Testis (tissue), 3 donors: ENCODE measurements around the gene BBOX1. TPM values are rescaled to one million over a fixed set of nuclear protein-coding genes. Genes with fewer than 3 reads are reported as not detected.

ENCODE experiments used
- DNase-seq: peaks from one replicate; pipeline ENCODE4 v3.0.0-alpha.2; 2019
- H3K27ac ChIP-seq, 2 donors: fragments of 200-600 bp; sonication (generic); one replicate each; pipeline ENCODE4 v1.5.1; 2019
- H3K27me3 ChIP-seq: fragments of 200-600 bp; sonication (generic); one replicate; pipeline ENCODE4 v1.5.1; 2019
- H3K36me3 ChIP-seq: fragments of 200-600 bp; sonication (generic); one replicate; pipeline ENCODE4 v1.5.1; 2017; ENCODE audit warnings: low read depth; ENCODE audit errors: missing control alignments
- H3K4me1 ChIP-seq: fragments of 200-600 bp; sonication (generic); one replicate; pipeline ENCODE4 v1.5.1; 2019
- H3K4me3 ChIP-seq, 2 donors: fragments of 200-600 bp; sonication (generic); one replicate each; pipeline ENCODE4 v1.5.1; 2017 to 2019
- H3K9me3 ChIP-seq: fragments of 200-600 bp; sonication (generic); one replicate; pipeline ENCODE4 v1.5.1; 2017
- CTCF ChIP-seq, 3 experiments: fragments of 450-650 bp in 2 of 3; fragments of 200-600 bp in 1 of 3; sonication (generic) in 1 of 3; IDR thresholded peaks; one replicate each; pipeline ENCODE4 v1.5.1; 2016 to 2019; ENCODE audit warnings: antibody characterized with exemption in 3 of 3, mild to moderate bottlenecking in 2 of 3, moderate library complexity in 1 of 3
- POLR2A ChIP-seq: fragments of 450-650 bp; IDR thresholded peaks from one replicate; pipeline ENCODE4 v1.6.1; 2017; ENCODE audit warnings: antibody characterized with exemption, mild to moderate bottlenecking, moderate library complexity
- WGBS, 2 donors: methylation state at CpG; one replicate each; pipeline ENCODE4 v1.1.5; 2018; 5-methylcytosine and 5-hydroxymethylcytosine counted together
- intact Hi-C: fragments of 100-400 bp; cut with DNase I; formaldehyde crosslinking; loops from one replicate; pipeline ENCODE4 v1.15.1; 2023; ENCODE audit warnings: low total_unique reads
- polyA plus RNA-seq: library from polyadenylated mRNA; stranded (reverse); fragments of 350-450 nt; fragmentation: Illumina TruSeq; extraction: RNeasy Lipid Tissue Mini Kit (QIAGEN cat#74804); gene quantifications from one replicate; pipeline ENCODE4 v1.2.3, GENCODE V29; 2014; ENCODE audit warnings: low read depth, low replicate concordance; ENCODE audit not compliant: insufficient read depth
- total RNA-seq, 2 donors: library from RNA; depleted of rRNA; stranded (reverse); fragments of >200 nt; gene quantifications; one replicate each; pipeline ENCODE4 v1.2.3, GENCODE V29; 2016

Gene BBOX1
- total and polyA plus RNA-seq, 3 donors from 2014 or later = 0.24 to 1.2 TPM; not detected in 1

DNA sequence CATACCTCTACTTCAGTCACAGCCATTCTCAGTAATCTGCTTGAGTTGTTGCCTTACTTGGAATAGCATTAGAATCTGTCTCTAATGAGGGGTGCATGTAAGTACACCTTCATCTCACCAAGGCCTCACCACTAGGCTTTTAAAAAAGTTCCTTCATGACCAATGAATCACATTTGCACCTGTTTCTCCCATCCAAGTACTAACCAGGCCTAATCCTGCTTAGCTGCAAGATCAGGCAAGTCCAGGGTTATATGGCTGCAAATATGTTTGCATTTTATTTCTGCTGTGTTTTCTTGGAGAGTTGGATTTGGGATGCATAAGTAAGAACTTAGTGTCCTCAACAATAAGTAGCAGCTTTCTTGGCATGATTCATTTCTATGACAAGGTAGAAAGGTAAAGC, 66.9 kb downstream of the BBOX1 start:
- Histone ChIP-seq H3K36me3 (no peaks in the 10 kb centered on the region), H3K9me3 (no peaks in the 10 kb centered on the region), H3K4me3 (no peak overlapping the region), H3K27ac (no peak overlapping the region), H3K27me3 (no peaks in the 10 kb centered on the region), H3K4me1 (no peaks in the 10 kb centered on the region)
- DNase-seq = no peak
- intact Hi-C loops = no loop called here
- no peak for TF ChIP-seq CTCF (IDR thresholded peaks at IDR 0.05)
- TF ChIP-seq POLR2A = no peak

DNA sequence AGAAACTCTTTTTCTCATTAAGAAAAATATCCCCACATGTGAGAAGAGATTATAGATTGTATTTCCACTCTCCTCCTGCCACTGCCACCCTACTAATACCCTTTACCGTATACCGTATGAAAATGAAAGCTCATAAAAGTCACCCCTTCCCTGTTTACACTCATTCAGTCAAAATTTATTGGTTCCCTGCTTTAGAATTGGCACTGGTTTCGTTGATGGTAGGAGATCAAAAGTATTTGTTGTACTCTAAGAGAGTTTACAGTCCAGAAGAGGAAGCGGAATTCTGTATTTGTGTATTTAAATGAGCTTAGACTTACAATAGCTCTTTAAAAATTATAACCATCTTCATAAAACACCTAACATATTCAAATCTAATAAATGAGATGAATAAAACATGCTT, 68.2 kb downstream of the BBOX1 start:
- intact Hi-C loops = no loop called here
- Histone ChIP-seq H3K27me3 (no peaks in the 10 kb centered on the region), H3K27ac (no peak overlapping the region), H3K4me1 (no peaks in the 10 kb centered on the region), H3K4me3 (no peak overlapping the region), H3K36me3 (no peaks in the 10 kb centered on the region), H3K9me3 (no peaks in the 10 kb centered on the region)
- 84 to 87% methylated on average over 4 of the region's 4 CpGs for WGBS, 2 donors
- TF ChIP-seq POLR2A (no peak), CTCF (IDR thresholded peaks at IDR 0.05) (no peak)
- DNase-seq = no peak

DNA sequence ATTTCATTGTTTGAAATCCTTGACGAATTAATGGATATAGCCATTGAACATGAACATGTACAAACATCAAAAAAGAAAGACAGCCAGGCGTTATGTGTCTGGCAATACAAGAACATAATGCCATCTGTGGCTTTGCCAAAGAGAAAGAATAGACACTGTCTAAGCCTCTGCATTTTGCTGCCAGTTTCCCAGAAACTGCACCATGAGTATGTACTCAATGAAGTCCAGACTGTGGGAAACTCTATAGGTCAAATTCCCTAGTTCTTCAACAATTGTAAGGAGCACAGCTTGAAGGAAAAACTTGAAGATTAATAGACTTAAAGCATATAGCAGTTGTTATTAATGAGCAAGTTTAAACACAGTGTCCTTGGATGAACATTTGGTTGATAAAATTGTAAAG, 71.3 kb downstream of the BBOX1 start:
- no peak overlapping the region for H3K27ac ChIP-seq
- no peaks in the 10 kb centered on the region for H3K9me3 ChIP-seq
- no peaks in the 10 kb centered on the region for H3K4me1 ChIP-seq
- H3K27me3 ChIP-seq = no peaks in the 10 kb centered on the region
- no peaks in the 10 kb centered on the region for H3K36me3 ChIP-seq
- 90 to 92% methylated on average over 2 of the region's 2 CpGs for WGBS, 2 donors
- DNase-seq = no peak
- H3K4me3 ChIP-seq = no peak overlapping the region
- intact Hi-C loops = no loop called here
- TF ChIP-seq CTCF (IDR thresholded peaks at IDR 0.05) (no peak), POLR2A (no peak)

DNA sequence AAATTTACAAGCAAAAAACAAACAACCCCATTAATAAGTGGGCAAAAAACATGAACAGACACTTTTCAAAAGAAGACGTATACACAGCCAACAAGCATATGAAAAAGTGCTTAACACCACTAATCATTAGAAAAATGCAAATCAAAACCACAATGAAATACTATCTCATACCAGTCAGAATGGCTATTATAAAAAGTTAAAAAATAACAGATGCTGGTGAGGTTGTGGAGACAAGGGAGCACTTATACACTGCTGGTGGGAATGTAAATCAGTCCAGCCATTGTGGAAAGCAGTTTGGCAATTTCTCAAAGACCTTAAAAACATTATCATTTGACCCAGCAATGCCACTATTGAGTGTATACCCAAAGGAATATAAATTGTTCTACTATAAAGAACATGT, 72.3 kb downstream of the BBOX1 start:
- no peaks in the 10 kb centered on the region for H3K9me3 ChIP-seq
- no peaks in the 10 kb centered on the region for H3K27me3 ChIP-seq
- WGBS, 2 donors = 97 to 98% methylated on average over 1 of the region's 1 CpG
- no peaks in the 10 kb centered on the region for H3K36me3 ChIP-seq
- H3K4me3 ChIP-seq = no peak overlapping the region
- intact Hi-C loops = no loop called here
- H3K27ac ChIP-seq = no peak overlapping the region
- no peak for DNase-seq
- TF ChIP-seq POLR2A = no peak
- TF ChIP-seq CTCF (IDR thresholded peaks at IDR 0.05) = no peak
- H3K4me1 ChIP-seq = no peaks in the 10 kb centered on the region

- H3K36me3 ChIP-seq = no peaks in the 10 kb centered on the region
- no peak for DNase-seq
- H3K27ac ChIP-seq = no peak overlapping the region
- H3K27me3 ChIP-seq = no peaks in the 10 kb centered on the region
- H3K4me1 ChIP-seq = no peaks in the 10 kb centered on the region
- intact Hi-C loops = no loop called here
- H3K9me3 ChIP-seq = no peaks in the 10 kb centered on the region
- 76 to 82% methylated on average over 3 of the region's 3 CpGs for WGBS, 2 donors
- TF ChIP-seq CTCF (IDR thresholded peaks at IDR 0.05) = no peak
- no peak for TF ChIP-seq POLR2A
- H3K4me3 ChIP-seq = no peak overlapping the region
Observed at GRCh38 chr11:27115051-27115650, 74.5 kb downstream of the BBOX1 start.
